T-helper 22 cell (primary cell): ENCODE results near the gene HSPA1L.
"Not testable (repeated sequence)": the region's sequence is repeated elsewhere in the genome, so short reads cannot be mapped to it uniquely, and the experiment has no call there.

Experiments
- DNase-seq: peaks from one replicate; pipeline ENCODE4 v3.0.0-alpha.2; 2020; ENCODE audit warnings: low read depth

Gene HSPA1L

DNA sequence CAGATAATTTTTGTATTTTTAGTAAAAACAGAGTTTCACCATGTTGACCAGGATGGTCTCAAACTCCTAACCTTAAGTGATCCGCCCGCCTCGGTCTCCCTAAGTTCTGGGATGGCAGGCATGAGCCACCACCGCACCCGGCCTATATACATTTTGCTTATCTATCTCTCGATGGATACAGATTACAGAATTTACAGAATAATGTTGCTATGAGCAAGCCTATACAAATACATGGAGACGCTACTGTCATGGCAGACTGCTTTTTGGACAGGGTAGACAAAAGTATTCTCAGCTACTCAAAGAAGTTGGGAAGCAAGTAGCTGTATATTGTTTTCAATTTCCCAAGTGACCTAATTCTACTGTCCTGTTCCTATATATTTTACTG is 1.6 kb downstream of the HSPA1L start:
- DNase-seq: no peak

DNA sequence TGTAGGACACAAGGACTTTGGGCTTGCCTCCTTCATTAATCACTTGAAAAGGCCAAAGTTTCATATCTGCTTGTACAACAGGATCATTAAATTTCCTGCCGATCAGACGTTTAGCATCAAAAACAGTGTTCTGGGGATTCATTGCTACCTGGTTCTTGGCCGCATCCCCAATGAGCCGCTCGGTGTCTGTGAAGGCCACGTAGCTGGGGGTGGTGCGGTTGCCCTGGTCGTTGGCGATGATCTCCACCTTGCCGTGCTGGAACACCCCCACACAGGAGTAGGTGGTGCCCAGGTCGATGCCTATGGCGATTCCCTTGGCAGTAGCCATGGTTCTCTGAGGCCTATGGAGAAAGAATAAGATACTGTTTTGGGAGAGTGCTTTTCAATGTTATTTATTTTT is 3.4 kb downstream of the HSPA1L start:
- no peak for DNase-seq

DNA sequence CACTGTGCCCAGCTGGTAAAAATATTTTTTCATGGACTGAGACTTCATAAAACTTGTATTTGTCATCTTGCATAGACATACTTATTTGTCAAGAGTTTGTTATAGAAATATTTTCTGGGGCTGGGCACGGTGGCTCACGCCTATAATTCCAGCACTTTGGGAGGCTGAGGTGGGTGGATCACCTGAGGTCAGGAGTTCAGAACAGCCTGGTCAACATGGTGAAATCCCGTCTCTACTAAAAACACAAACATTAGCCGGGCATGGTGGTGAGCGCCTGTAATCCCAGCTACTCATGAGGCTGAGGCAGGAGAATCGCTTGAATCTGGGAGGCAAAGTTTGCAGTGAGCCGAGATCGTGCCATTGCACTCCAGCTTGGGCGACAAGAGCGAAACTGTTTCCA is 6.5 kb downstream of the HSPA1L start:
- not testable (repeated sequence) for DNase-seq

DNA sequence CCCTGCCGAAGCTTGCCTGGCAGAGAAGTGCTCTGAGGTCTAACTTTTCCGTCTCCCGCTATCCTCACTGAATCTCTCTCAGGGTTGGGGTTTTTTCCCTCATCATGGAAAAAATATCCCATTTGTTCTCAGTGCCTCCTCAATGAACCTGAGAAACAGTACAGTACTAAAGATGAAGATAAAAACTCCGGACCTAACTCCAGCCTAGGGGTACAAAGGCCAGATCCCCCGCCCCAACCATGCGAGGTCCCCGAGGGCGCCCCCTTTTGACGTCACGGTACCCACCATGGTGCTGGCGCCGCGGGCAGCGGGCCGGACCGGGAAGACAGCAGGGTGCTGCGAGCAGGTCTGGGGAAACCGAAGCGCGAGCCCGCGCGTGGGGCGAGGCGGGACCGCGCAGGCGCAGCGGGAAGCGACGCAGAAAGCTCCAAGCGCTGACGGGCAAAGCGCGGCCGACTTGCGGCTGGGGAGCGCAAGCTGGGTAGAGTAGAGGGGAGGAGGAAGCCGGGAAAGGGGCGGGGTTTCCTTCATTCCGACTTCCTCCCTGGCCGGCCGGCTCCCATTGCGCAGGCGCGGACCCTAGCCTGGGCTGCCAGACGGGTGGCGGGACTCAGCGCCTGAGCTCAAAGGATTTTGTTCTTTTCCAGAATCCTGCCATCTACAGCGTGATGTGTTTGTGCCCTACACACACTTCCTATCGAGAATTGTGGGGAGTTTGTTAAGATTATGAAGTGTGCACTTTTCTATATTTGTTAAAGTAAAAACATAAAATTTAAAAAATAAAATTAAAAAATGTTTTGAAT is 8.4 kb downstream of the HSPA1L start, which contains the start of gene LSM2:
Gene LSM2, minus strand, starts transcription at position 497 of the 803 bp plus-strand sequence. Its CDS starts 209 bp downstream, at position 288.
- peak; percentile 96 for DNase-seq

DNA sequence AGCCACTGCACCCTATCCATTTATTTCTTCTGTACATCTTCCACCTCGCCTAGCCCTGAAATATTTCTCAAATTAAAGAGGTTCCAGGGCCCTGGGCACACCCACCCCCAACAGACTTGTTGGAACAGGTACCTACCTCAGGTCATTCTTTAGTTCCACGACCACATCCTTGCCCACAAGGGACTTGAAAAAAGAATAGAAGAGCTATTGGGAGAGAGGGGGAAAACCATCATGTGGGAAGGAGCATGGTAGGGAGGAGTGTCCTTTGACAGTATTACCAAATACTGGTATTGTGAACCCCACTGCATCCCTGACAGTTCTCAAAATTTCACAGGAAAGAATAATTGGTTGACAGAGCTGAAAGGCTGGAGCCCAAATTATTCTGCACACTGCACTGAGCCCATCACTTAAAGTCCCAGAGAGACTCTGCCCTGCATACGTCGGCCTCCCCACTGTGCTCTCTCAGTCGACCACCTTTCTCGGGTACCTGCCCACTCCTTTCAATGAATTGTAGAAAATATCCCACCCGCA is 9.1 kb downstream of the HSPA1L start:
- no peak for DNase-seq

DNA sequence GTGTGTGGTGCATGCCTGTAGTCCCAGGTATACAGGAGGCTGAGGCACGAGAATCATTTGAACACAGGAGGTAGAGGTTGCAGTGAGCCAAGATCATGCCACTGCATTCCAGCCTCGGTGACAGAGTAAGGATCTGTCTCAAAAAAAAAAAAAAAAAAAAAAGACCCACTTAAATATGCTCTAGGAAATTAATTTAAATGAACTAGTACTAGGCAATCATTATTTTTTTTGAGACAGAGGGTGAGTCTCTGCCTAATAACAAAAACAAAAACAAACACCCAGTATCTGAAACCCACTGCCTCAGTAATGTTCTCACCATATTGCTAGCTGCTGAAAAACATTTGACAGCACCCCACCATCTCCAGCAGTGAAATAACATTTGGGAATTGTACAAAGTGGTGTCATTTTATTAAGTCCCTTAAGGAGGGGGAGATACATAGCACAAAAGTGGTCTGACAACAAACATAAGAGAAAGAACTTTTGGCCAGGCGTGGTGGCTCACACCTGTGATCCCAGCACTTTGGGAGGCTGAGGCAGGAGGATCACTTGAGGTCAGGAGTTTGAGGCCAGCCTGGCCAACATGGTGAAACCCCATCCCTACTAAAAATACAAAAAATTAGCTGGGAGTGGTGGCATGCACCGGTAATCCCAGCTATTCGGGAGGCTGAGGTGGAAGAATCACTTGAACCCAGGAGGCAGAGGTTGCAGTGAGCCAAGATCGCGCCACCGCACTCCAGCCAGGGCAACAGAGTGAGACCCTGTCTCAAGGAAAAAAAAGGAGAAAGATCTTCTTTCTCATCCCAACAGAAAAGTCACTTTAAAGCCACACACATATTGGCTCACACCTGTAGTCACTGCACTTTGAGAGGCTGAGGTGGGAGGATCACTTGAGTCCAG is 13.8 kb downstream of the HSPA1L start:
- DNase-seq: not testable (repeated sequence)

DNA sequence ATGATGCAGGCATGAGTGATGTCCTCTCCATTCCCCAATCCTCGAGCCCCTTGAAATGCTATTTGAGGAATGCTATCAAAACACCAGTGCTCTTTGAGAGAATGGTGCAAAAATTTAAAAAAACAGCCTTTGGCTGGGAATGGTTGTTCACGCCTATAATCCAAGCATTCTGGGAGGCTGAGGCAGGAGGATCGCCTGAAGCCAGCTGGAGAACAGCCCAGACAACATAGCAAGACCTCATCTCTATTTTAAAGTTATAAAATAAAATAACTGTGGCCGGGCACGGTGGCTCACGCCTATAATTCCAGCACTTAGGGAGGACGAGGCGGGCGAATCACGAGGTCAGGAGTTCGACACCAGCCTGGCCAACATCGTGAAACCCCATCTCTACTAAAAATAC is 15.3 kb downstream of the HSPA1L start:
- no peak for DNase-seq

DNA sequence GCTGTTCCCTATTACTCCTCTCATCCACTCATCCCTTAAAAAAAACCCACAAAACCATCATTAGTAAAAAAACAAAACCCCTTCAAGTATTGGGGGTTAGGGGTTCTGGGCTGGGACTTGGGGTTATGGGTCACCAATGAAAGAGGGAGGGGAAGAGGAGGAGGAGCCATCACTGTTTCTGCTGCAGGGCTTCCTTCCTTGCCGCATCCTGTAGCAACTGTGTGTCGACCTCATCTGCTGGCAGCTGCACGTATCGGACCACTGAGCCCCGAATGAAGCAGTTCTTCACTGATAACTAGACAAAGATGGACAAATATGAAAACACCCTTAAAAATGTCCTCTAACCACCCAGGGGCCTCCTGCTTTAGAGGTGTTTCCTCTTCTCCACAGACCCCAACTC is 17.5 kb downstream of the HSPA1L start:
- DNase-seq: no peak

DNA sequence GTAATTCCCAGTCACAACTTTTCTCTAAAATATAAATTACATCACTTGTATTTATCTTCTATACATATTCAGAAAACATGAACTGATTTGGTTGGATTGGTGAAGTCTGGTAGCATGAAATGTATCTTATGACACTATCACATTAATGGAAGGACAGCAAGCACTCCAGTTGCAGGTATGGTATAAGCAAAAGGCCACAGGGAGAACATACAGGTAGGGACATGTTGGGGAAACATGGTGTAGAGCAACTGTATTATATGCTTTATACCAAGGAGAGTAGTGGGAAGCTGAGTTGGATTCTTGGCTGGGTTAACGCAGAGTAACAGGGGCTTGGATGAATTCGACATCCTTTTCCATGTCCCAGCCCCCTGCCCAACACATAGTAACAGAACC is 18.1 kb downstream of the HSPA1L start:
- no peak for DNase-seq

DNA sequence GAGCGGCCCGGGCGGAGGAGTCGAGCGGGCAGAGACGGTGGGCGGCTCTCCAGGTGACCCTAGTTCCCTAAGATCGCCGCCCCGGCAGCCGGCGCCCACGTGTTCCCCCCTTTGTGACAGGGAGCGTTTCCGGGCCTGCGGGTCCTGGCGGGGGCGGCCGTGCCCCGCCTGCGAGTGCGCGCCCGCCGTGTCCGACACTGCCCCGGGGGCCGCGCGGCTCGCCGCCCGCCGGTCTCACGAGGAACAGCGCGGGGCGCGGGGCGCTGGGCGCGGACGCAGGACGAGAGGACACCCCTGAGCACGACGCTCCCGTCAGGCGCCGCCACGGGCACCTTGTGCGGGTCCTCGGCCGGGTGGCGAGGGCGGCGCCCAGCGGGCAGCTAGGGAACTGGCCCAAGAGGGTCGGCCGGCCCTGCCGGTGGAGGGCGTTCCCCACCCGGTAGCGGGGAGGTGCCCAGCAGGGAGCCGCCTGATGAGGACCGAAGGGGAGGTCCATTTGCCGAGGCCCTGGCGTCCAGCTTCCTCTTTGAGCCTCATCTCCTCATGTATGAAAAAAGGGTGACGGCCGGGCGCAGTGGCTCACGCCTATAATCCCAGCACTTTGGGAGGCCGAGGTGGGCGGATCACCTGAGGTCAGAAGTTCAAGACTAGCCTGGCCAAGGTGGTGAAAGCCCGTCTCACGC is 19.3 kb downstream of the HSPA1L start, which contains the start of gene VARS1:
Gene VARS1, minus strand, starts transcription at position 137 of the 683 bp plus-strand sequence. CDS start 535 bp downstream, outside the sequence.
- DNase-seq: peak; percentile 68

DNA sequence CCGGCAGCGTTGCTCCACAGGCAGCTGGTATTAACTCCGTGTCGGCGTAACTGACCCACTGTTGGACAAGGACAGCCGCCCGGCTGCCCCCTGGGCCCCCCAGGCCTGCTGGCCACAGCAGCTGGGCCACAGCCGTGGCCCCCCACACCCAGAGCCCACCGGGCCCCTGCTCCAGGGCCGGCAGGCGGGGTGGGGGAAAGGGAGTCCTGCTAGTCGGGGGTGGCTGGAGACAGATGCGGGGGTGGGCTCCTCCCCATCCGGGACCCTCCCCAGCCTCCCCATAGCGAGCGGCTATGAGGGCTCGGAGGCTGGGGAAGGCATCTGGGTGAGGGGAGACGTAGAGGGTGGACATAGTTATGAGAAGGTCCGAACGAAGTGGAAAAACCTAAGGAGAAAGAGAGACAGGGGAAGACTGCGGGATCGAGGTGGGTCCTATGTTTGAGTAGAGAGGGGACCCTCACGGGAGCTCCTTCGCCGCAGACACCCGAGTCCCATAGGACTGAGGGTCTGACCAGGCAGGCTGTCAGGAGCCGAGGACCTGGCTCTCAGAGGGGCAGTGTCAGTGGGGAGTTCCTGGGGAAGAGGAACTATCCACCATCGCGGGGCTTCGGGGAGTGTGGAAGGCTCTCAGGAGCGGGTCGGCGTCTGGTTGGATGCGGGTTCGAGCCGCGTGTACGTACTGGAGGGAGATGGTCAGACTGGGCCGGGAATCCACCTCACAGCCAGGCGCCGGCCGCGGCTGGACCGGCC is 20.0 kb downstream of the HSPA1L start:
- no peak for DNase-seq

DNA sequence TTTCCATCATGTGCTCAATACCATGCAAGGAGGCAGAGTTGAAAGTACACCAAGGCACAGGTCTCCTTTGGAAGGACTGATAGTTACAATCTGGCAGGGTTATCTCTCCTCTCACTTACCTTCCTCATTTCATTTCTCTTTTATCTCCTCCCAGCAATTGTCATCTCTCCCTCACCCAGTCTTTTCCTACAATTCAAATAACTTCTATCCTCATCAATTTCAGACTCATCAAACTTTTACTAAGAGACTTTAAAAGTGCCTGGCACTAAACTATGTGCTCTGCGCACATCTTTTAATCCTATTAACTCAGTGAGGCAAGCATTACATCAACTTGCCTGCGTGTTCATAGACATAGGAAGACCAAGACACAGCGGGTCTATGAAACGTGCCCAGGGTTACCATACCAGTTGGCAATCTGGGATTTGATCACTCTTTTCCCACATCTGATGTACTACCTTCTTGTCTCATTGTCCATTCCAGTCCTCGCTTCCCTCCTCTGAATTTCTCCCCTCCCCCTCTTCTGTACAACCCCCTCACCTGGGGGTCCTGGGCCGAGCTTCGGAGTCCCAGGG is 20.7 kb downstream of the HSPA1L start:
- DNase-seq: no peak

DNA sequence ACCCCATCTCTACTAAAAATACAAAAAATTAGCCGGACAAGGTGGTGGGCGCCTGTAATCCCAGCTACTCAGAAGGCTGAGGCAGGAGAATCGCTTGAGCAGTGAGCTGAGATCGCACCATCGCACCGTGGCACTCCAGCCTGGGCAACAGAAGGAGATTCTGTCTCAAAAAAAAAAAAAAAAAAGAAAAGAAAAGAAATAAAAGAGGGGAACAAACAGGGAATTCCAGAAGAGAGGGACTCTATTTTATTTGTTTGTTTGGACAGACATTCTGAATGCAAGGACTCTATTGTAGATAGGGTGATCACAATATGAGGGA is 21.2 kb downstream of the HSPA1L start:
- DNase-seq: not testable (repeated sequence)

DNA sequence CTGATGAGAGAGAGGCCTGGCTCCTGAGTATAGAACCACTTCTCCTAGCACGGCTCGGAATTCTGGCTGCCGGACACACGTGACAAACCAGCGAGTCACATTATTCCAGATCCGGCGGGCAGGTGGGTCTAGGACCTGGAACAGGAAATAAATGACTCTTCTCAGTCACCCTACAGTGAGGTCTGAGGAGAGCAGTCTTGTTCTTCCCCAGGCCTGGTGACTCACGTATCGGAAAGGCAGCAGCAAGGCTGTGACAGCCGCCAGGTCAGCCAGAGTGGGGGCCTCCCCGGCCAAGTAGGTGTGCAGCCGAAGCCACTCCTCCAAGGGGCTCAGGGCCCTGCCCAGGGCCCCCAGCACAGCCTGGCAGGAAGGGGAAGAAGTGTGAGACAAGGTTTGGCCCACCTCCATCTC is 22.3 kb downstream of the HSPA1L start:
- DNase-seq: no peak

DNA sequence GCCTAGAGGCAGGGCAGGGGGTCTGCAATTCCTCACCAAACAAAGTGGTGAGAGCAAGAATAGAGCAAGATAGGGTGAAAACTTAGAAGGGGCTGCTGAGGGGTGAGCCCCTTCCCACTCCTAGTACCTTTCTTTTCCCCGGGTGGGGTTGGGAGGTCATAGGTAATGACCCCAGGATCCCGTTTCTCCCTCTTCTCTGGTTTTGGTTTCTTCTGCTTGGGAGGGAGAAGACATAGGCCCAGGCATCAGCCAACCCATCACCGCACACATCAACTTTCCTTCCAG is 23.1 kb downstream of the HSPA1L start:
- DNase-seq: no peak

DNA sequence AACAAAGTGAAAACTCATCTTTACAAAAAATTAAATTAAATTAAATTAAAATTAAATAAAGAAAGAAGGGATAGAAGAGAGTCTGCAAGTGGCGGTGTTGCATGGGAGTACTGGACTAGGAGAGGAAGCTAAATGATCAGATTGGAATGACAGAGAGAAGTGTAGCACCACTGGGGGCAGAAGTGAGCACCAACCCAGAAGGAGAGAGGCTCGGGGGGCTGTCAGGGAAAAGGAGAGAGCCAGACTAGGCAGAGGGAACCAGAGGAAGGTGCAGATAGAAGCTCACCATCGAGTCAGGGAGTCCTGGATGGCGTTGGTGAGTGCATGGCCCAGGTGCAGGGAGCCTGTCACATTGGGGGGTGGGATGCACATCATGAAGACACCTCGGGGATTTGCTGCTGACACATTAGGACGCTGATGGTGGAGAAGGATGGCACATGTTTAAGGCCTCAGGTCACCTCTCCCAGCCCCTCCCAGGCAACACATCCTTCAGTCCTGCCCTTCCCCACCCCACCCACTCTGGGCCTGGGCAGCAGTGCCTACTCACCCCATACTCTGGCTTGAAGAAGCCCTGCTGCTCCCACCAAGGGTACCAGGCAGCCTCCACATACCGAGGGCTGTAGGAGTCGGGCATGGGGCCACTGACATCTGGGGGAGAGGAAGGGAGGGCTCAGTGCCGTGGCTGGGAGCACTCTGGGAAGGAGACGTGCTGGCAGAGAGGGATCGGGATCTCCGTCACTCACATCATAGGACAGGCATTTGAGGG is 23.6 kb downstream of the HSPA1L start:
- no peak for DNase-seq

DNA sequence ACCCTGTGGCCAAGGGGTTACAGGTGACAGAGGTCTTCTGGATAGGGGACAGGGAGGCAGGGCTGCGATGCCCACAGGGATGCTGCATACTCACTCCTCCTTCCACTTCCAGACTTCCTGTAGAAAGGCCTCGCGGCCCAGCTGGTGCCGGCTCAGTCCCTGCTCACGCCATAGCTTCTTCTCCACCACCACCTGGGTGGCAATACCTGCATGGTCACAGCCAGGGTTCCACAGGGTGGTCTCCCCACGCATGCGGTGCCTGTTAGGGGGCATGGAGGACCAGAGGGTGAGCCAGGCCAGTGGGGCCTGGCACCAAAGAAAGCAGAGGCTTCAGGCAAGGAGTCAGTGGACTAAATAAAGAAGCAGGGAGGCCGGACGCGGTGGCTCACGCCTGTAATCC is 29.6 kb downstream of the HSPA1L start:
- DNase-seq: no peak

DNA sequence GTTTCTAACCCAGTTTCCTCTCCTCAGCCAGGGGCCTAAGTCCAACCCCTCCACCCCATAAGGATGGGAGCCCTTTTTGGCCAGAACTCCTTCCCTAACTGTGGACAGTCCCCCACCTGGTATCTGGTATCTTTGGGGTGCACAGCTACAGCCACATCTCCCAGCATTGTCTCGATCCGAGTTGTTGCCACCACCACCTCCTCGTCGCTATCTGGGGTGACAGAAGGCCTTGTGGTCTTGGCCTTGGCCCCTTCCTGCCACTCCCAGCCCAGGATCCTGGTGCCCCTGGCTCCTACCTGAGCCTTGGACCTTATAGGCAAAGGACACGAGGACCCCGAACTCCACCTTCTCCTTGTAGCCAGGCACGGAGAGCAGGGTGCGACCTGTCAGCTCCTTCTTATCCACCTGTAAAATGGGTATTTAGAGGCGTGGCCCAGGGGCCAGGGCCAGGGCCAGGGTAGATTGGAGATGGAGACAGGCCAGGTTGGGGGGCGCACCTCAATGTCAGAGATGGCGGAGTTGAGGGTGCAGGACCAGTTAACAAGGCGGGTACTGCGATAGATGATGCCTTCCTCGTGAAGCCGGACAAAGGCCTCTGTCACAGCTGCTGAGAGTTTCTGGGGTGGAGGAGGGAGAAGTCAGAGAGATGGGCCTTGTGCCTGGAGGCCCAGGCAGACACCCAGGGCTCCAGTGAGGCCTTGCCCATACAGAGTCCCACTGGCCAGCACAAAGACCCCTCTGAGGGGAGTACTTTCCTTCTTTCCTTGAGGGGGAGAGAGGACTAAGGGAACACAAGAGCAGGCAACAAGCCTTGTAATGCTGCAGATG is 30.8 kb downstream of the HSPA1L start:
- DNase-seq: no peak

DNA sequence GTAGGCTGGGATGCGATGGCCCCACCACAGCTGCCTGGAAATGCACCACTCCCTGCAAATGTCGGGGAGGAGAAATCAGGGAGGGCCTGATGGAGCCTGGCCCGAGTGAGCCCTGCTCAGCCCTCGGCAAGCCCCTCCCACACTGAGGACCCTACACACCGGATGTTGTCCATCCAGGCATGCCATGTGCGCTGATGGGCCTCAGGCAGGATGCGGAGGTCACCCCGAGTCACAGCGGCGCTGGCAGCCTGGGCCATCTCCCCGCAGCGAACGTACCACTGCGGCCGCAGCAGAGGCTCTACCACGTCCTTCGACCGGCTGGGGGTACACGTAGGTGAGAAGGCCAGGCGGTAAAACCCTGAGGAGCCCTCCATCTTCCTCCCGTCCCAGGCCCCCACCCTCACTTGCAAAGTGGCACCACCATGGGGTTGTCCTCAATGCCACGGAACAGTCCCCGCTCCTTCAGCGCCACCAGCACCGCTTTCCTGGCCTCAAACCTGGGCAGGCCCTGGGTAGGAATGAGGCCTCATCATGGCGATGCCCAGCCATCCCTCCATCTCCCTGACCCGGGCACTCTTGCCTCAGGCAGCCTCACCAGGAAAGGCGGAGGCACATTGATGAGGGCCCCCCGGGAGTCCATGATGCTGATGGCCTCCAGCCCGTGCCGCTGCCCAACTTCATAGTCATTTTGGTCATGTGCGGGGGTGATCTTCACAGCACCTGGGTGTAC is 32.8 kb downstream of the HSPA1L start:
- no peak for DNase-seq
